Fibroblast of villous mesenchyme (primary cell): Measurements from ENCODE around the gene LYPLA2. TPM values are rescaled to one million over a fixed set of nuclear protein-coding genes. Genes with fewer than 3 reads are reported as not detected.

Source experiments
- DNase-seq: peaks from one replicate; pipeline ENCODE4 v3.0.0-alpha.2; 2010; ENCODE audit warnings: low read depth
- H3K4me3 ChIP-seq: 2 replicates; pipeline ENCODE4 v1.5.1; 2011; ENCODE audit warnings: low read depth, mild to moderate bottlenecking, low read length
- total RNA-seq: library from RNA; depleted of rRNA; stranded (reverse); fragments of >200 nt; gene quantifications from 2 replicates; pipeline ENCODE4 v1.2.3, GENCODE V29; 2012
- TF ChIP-seq, protein P1 (sequence below): IDR thresholded peaks from 2 replicates; pipeline ENCODE4 v1.5.1; 2012; ENCODE audit warnings: low read depth, mild to moderate bottlenecking, low read length; ENCODE audit not compliant: insufficient read depth

LYPLA2 gene
- 46.7 and 48.8 TPM in 2 replicates for total RNA-seq

DNA sequence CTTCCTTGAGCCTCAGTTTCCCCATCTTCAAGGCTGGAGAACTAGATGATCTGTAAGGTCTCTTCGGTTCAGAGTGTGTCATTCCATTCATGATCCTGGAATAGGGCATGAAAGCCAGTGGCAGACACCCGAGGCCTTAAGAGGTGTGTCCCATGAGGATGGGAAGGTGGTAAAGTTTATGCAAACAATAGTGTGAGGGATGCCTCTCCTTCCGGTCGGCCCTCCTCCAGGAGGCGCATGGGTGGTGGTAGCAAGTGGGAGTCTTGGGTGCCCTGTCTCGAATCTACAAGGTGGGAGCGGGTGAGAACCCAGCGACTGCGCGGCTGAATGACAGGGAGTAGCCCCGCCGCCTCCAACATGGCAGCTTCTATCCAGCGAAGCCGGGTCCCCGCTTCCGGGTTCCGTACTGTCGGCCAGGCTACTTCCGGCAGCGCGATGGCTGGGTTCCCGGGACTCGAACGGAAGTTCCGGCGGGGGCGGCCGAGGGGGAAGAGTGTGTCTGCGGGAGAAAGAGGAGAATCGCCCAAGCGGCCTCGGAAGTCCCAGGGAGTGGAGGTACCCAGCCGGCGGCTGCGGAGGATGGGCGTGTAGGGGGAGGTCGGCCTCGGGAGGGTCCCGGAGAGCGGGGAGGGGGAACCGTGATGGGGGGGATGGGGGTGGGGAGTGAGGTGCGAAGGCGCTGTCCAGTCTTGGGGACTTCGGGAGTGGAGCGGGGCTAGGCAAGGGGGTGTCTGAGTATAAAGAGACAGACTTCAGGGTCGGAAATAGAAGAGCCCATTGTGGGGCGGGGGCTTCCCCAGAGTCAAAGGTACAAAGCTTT lies at the start of gene LYPLA2:
Gene LYPLA2 (plus strand): TSS at position 450 of the 820 bp plus-strand sequence. CDS start 1,538 bp downstream, outside the sequence.
- peak; percentile 92 for DNase-seq
- peak within 1 kb of the TSS; percentile 93 for H3K4me3 ChIP-seq
- TF ChIP-seq, protein P1, sequence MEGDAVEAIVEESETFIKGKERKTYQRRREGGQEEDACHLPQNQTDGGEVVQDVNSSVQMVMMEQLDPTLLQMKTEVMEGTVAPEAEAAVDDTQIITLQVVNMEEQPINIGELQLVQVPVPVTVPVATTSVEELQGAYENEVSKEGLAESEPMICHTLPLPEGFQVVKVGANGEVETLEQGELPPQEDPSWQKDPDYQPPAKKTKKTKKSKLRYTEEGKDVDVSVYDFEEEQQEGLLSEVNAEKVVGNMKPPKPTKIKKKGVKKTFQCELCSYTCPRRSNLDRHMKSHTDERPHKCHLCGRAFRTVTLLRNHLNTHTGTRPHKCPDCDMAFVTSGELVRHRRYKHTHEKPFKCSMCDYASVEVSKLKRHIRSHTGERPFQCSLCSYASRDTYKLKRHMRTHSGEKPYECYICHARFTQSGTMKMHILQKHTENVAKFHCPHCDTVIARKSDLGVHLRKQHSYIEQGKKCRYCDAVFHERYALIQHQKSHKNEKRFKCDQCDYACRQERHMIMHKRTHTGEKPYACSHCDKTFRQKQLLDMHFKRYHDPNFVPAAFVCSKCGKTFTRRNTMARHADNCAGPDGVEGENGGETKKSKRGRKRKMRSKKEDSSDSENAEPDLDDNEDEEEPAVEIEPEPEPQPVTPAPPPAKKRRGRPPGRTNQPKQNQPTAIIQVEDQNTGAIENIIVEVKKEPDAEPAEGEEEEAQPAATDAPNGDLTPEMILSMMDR: no peak

DNA sequence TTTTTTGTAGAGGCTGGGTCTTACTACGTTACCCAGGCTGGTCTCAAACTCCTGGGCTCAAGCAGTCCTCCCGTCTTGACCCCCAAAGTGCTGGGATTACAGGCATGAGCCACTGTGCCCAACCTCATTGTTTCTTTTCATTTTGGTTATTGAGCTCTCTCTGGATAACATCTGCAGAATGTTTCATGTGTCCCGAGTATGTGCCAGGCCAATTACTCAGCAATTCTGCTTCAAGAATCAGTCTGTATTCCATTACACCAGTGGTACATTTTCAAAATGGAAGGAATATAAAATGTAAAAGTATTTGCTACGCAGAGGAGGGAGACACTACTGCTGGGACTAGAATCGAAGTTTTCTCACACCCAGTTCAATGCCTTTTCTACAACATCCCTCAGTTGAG lies 49.3 kb upstream of the LYPLA2 start:
- no peak for DNase-seq
- TF ChIP-seq, protein P1: no peak

DNA sequence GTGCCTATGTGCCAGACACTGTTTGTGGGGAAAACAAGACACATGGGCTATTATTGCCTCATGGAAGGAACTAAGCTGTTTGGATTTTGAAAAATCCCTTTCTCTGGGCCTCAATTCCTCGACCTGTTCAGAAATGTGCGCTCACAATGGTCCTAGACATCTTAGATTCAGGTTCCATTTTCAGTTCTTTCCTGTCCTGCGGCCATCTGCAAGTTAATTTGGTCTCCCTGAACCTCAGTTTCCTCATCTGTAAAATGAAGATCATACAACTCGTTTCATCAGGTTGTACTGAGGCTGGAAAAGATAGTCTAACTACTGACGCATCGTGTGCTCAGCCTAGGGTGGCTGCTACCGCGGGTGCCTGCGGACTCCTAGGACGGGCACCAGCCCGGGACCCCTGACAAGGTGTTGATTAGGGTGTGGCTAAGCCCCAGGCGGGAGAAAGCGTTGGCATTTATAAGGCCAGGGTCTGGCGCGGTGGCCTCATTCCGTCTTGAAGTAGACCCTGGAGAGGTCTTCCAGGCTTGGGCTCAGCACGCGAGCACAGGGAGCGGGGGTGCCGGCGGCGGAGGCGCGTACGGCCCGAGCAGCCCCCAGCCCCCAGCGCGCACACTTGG lies 48.2 kb upstream of the LYPLA2 start:
- TF ChIP-seq, protein P1: no peak
- DNase-seq: peak; percentile 27
- H3K4me3 ChIP-seq: peak overlapping the region; percentile 85

More for the DNA sequence above, 49.3 kb upstream of the LYPLA2 start:
- no peak overlapping the region for H3K4me3 ChIP-seq

DNA sequence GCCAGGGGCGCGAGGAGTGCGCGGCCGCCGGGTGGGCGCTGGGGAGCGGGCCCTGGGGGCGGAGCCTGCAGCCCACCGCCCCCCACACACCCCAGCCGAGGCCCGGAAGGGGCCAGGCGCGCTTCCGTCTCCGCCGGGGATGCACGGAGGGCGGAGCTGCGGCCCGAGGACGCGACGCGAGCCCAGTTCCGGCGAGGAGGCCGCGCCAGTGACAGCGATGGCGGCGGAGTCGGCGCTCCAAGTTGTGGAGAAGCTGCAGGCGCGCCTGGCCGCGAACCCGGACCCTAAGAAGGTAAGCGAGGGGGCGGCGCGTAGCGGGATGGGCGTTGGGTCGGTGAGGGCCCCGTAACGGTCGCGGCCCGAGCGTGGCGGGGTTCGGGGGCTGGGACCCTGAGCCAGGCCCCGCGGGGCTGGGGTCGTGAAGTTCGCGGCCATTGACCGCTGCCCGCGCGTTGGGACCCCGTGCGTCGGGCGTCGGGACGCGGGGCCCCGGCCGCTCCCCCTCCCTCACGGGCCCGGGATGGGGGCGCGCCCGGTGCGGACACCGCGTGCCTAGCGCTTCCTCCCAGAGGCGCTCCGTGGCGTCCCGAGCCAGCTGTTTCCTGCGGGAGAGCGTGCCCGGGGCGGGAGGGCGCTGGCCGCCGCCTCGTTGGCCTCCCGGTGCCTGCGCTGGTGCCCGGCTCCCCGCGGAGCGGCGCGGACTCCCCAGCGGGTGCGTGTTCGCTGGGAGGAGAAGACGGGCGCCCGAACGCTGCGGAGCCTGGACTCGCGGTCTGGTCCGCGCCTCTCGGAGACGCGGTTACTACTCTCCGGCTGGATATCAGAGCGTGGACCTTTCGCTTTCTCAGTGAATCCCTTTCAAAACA lies 47.4 kb upstream of the LYPLA2 start, which contains the start of gene ELOA:
Gene ELOA (plus strand): TSS at position 185 of the 866 bp plus-strand sequence. CDS start 33 bp downstream, at position 218.
- DNase-seq: peak; percentile 62
- peak within 1 kb of the TSS; percentile 85 for H3K4me3 ChIP-seq
- TF ChIP-seq, protein P1: no peak

DNA sequence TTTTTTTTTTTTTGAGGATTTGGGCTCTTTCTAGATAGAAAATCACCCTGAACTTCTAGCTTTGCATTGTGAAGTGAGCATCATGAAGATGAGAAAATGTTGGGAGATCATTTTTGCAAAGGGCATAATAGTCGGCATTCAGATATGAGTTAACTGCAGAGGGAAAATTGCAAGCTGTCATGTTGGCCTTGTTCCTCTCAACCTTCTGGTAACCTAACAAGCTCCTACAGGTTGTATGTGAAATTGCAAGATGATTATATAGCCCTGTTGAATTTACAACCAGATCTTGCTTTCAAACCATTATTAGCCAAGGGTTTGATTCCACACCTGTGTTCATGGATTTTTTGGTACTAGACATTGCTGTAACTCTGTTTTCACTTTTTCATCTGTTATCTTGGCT lies 45.4 kb upstream of the LYPLA2 start:
- TF ChIP-seq, protein P1: peak; percentile 48
- peak; percentile 44 for DNase-seq
- H3K4me3 ChIP-seq: no peak overlapping the region

DNA sequence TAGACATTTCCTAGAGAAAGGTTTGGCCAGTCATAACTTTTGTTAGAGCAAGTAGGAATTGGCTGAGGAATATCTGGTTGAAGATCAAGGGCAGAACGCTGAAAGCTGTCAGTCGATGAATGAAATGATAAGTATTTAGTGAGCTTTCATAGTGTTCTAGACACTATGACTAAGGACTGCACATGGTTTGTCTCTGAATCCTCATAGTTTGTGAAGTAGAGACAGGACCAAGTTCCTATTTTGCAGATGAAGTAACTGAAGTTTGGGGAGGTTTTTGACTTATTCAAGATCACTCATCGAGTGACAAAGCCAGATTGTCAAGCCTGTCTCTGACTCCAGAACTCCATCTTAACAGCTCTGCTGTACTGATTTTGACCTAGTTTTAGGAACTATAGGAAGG lies 42.9 kb upstream of the LYPLA2 start:
- TF ChIP-seq, protein P1: no peak
- DNase-seq: no peak
- no peak overlapping the region for H3K4me3 ChIP-seq
